Smooth muscle cell (in vitro differentiated cells): ENCODE data around the gene CCDC27. TPM values are rescaled to one million over a fixed set of nuclear protein-coding genes. Genes with fewer than 3 reads are reported as not detected.

Experiments used
- DNase-seq: peaks from one replicate; lab custom pipeline; 2025; ENCODE audit not compliant: unreplicated experiment; lab: John Stamatoyannopoulos, UW
- H2AFZ ChIP-seq: fragments of 200-600 bp; sonication (generic); 2 replicates; pipeline ENCODE4 v1.6.0; 2016; ENCODE audit warnings: antibody characterized with exemption, low read depth, mild to moderate bottlenecking
- H3F3A ChIP-seq: fragments of 200-600 bp; sonication (generic); 2 replicates; pipeline ENCODE4 v1.6.0; 2017; ENCODE audit warnings: antibody characterized with exemption, low read depth
- H3K27ac ChIP-seq: fragments of 200-600 bp; sonication (generic); 2 replicates; pipeline ENCODE4 v1.5.1; 2016; ENCODE audit warnings: low read depth, mild to moderate bottlenecking
- H3K27me3 ChIP-seq: fragments of 200-600 bp; sonication (generic); 2 replicates; pipeline ENCODE4 v1.6.1; 2016; ENCODE audit warnings: low read depth, mild to moderate bottlenecking
- H3K36me3 ChIP-seq: fragments of 200-600 bp; sonication (generic); 2 replicates; pipeline ENCODE4 v1.5.1; 2016; ENCODE audit warnings: low read depth
- H3K4me1 ChIP-seq: fragments of 200-600 bp; sonication (generic); 2 replicates; pipeline ENCODE4 v1.5.1; 2016; ENCODE audit warnings: low read depth
- H3K4me2 ChIP-seq: fragments of 200-600 bp; sonication (generic); 2 replicates; pipeline ENCODE4 v1.6.0; 2016; ENCODE audit warnings: mild to moderate bottlenecking
- H3K4me3 ChIP-seq: fragments of 200-600 bp; sonication (generic); 2 replicates; pipeline ENCODE4 v1.5.1; 2016; ENCODE audit warnings: mild to moderate bottlenecking
- H3K79me2 ChIP-seq: fragments of 200-600 bp; sonication (generic); 2 replicates; pipeline ENCODE4 v1.6.0; 2016; ENCODE audit warnings: low read depth, mild to moderate bottlenecking
- H3K9ac ChIP-seq: fragments of 200-600 bp; sonication (generic); 2 replicates; pipeline ENCODE4 v1.6.0; 2016; ENCODE audit warnings: low read depth
- H3K9me3 ChIP-seq: fragments of 200-600 bp; sonication (generic); replicated peaks from 2 replicates; pipeline ENCODE4 v1.5.1; 2016; ENCODE audit warnings: low read depth
- H4K20me1 ChIP-seq: fragments of 200-600 bp; sonication (generic); 2 replicates; pipeline ENCODE4 v1.6.0; 2016; ENCODE audit warnings: low read depth
- CTCF ChIP-seq: fragments of 200-600 bp; sonication (generic); IDR thresholded peaks from 2 replicates; pipeline ENCODE4 v1.5.1; 2017; ENCODE audit warnings: borderline replicate concordance, mild to moderate bottlenecking, antibody characterized with exemption; ENCODE audit not compliant: insufficient read depth, poor library complexity, severe bottlenecking
- WGBS: methylation state at CpG from one replicate; pipeline ENCODE4 v1.1.7; 2016; ENCODE audit warnings: low lambda C conversion rate; 5-methylcytosine and 5-hydroxymethylcytosine counted together
- polyA plus RNA-seq: library from polyadenylated mRNA; unstranded; fragments of >200 nt; fragmentation: Nextera tagmentation; extraction: Ambion mirVana; gene quantifications from 2 replicates; pipeline ENCODE4 v1.2.1, GENCODE V29; 2016
- total RNA-seq: library from RNA; depleted of rRNA; stranded (reverse); fragments of >200 nt; gene quantifications from 2 replicates; pipeline ENCODE4 v1.2.3, GENCODE V29; 2014

Gene CCDC27
- total and polyA plus RNA-seq, 2 experiments from 2014 or later = not detected

GRCh38 chr1:3713840-3714239 lies 38.4 kb upstream of the CCDC27 start:
- no peak overlapping the region for H3K9ac ChIP-seq
- no peaks in the 10 kb centered on the region for H4K20me1 ChIP-seq
- H2AFZ ChIP-seq = no peak overlapping the region
- 98% methylated on average over 7 of the region's 7 CpGs for WGBS
- no peak for DNase-seq
- H3K9me3 ChIP-seq = no peaks in the 10 kb centered on the region
- H3K27me3 ChIP-seq = peaks cover 7% of the 10 kb centered on the region
- peaks cover 2% of the 10 kb centered on the region for H3K4me1 ChIP-seq
- no peaks in the 10 kb centered on the region for H3K36me3 ChIP-seq
- TF ChIP-seq CTCF = no peak
- no peak overlapping the region for H3K4me2 ChIP-seq
- no peaks in the 10 kb centered on the region for H3F3A ChIP-seq
- H3K27ac ChIP-seq = no peak overlapping the region
- no peak overlapping the region for H3K4me3 ChIP-seq
- no peaks in the 10 kb centered on the region for H3K79me2 ChIP-seq

DNA sequence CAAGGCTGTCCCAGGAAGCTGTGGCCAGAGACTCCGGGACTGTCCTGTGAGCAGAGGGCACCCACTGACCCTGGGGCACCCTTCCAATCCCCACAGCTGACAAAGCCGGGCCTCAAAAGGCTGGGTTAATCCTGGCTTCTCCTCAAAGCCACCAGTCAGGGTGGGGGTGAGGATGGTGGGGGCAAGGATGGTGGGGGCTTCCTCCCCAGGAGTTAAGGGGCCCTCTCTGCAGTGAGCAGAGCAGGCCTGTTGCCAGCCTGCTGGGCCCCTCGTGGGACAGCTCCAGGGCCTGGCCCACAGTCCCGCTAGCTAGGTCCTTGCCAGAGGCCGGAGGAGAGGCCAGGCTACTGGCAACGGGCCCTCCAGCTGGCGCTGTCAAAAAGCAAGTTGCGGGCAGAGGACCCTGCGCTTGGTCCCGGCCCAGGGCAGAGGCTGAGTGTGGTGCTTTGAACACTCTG lies 37.9 kb upstream of the CCDC27 start:
- Histone ChIP-seq H3K4me3 (no peak overlapping the region), H3K27me3 (peaks cover 2% of the 10 kb centered on the region), H3K9ac (no peak overlapping the region), H3K9me3 (no peaks in the 10 kb centered on the region), H3K4me1 (no peaks in the 10 kb centered on the region), H2AFZ (no peak overlapping the region), H3K27ac (no peak overlapping the region), H3F3A (no peaks in the 10 kb centered on the region), H3K4me2 (no peak overlapping the region), H4K20me1 (no peaks in the 10 kb centered on the region), H3K36me3 (no peaks in the 10 kb centered on the region), H3K79me2 (no peaks in the 10 kb centered on the region)
- no peak for TF ChIP-seq CTCF
- no peak for DNase-seq
- WGBS = 90% methylated on average over 10 of the region's 10 CpGs

GRCh38 chr1:3714814-3715213 lies 37.4 kb upstream of the CCDC27 start:
- H3K4me1 ChIP-seq = no peaks in the 10 kb centered on the region
- H4K20me1 ChIP-seq = no peaks in the 10 kb centered on the region
- no peaks in the 10 kb centered on the region for H3K79me2 ChIP-seq
- no peak overlapping the region for H3K4me3 ChIP-seq
- no peak overlapping the region for H2AFZ ChIP-seq
- no peak overlapping the region for H3K27ac ChIP-seq
- H3K4me2 ChIP-seq = no peak overlapping the region
- TF ChIP-seq CTCF = no peak
- H3K36me3 ChIP-seq = no peaks in the 10 kb centered on the region
- H3K27me3 ChIP-seq = no peaks in the 10 kb centered on the region
- H3K9ac ChIP-seq = no peak overlapping the region
- no peak for DNase-seq
- H3K9me3 ChIP-seq = no peaks in the 10 kb centered on the region
- H3F3A ChIP-seq = no peaks in the 10 kb centered on the region
- WGBS = 78% methylated on average over 10 of the region's 10 CpGs

GRCh38 chr1:3716351-3716750 lies 35.9 kb upstream of the CCDC27 start:
- TF ChIP-seq CTCF = no peak
- H3K27me3 ChIP-seq = no peaks in the 10 kb centered on the region
- no peaks in the 10 kb centered on the region for H3F3A ChIP-seq
- no peaks in the 10 kb centered on the region for H3K79me2 ChIP-seq
- no peaks in the 10 kb centered on the region for H3K36me3 ChIP-seq
- no peak overlapping the region for H3K4me2 ChIP-seq
- no peak overlapping the region for H2AFZ ChIP-seq
- no peak for DNase-seq
- H3K9ac ChIP-seq = no peak overlapping the region
- no peaks in the 10 kb centered on the region for H3K4me1 ChIP-seq
- 76% methylated on average over 6 of the region's 6 CpGs for WGBS
- no peaks in the 10 kb centered on the region for H3K9me3 ChIP-seq
- H3K4me3 ChIP-seq = no peak overlapping the region
- no peak overlapping the region for H3K27ac ChIP-seq
- no peaks in the 10 kb centered on the region for H4K20me1 ChIP-seq
